ENCODE results near the gene KLHDC4.

DNA sequence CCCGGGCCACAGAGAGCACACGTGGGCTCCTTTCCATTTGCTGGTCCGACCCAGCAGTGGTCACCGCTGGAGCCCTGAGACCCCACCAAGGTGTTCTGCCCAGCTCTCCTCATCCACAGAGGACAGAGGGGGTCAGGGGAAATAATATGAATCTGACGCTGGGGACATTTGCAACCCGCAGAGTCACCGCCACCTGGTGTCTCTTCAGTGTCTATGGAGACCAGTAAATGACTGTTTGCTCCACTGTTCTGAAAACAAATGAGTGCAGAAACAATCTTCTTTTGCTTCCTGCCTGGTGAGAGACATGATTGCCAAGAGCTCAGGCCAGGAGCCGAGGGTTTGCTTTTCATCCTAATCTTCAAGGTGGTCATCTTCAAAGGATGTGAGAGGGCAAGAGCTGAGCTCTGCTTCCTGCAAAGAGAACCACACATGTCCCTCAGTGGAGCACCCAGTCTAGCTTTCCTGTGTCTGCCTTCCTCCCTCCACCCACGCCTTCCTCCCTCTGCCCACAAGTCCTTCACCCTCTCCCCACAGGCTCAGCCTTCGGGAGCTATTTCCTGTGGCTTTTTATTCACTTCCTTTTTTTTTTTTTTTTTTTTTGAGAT, 14.7 kb upstream of the KLHDC4 start:
- TF ChIP-seq, protein P1, sequence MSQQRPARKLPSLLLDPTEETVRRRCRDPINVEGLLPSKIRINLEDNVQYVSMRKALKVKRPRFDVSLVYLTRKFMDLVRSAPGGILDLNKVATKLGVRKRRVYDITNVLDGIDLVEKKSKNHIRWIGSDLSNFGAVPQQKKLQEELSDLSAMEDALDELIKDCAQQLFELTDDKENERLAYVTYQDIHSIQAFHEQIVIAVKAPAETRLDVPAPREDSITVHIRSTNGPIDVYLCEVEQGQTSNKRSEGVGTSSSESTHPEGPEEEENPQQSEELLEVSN (IDR thresholded peaks at IDR 0.05; ENCODE audit: borderline replicate concordance, low read depth), result no peak
- TF ChIP-seq EHMT2 (IDR thresholded peaks at IDR 0.05; ENCODE audit: low read depth), result no peak
- TF ChIP-seq CHD2 (IDR thresholded peaks at IDR 0.05; ENCODE audit: low read length, partially characterized antibody), result no peak
- no peak for TF ChIP-seq CBX2 (IDR thresholded peaks at IDR 0.05; ENCODE audit: borderline replicate concordance, low read depth)
- TF ChIP-seq, protein P2, sequence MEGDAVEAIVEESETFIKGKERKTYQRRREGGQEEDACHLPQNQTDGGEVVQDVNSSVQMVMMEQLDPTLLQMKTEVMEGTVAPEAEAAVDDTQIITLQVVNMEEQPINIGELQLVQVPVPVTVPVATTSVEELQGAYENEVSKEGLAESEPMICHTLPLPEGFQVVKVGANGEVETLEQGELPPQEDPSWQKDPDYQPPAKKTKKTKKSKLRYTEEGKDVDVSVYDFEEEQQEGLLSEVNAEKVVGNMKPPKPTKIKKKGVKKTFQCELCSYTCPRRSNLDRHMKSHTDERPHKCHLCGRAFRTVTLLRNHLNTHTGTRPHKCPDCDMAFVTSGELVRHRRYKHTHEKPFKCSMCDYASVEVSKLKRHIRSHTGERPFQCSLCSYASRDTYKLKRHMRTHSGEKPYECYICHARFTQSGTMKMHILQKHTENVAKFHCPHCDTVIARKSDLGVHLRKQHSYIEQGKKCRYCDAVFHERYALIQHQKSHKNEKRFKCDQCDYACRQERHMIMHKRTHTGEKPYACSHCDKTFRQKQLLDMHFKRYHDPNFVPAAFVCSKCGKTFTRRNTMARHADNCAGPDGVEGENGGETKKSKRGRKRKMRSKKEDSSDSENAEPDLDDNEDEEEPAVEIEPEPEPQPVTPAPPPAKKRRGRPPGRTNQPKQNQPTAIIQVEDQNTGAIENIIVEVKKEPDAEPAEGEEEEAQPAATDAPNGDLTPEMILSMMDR (IDR thresholded peaks at IDR 0.05), result no peak
- TF ChIP-seq KDM1A (IDR thresholded peaks at IDR 0.05; ENCODE audit: low read depth), result no peak
- no peak for TF ChIP-seq EP300 (IDR thresholded peaks at IDR 0.05)
- no peak for TF ChIP-seq ZC3H11A (IDR thresholded peaks at IDR 0.05)
- TF ChIP-seq, protein P3, sequence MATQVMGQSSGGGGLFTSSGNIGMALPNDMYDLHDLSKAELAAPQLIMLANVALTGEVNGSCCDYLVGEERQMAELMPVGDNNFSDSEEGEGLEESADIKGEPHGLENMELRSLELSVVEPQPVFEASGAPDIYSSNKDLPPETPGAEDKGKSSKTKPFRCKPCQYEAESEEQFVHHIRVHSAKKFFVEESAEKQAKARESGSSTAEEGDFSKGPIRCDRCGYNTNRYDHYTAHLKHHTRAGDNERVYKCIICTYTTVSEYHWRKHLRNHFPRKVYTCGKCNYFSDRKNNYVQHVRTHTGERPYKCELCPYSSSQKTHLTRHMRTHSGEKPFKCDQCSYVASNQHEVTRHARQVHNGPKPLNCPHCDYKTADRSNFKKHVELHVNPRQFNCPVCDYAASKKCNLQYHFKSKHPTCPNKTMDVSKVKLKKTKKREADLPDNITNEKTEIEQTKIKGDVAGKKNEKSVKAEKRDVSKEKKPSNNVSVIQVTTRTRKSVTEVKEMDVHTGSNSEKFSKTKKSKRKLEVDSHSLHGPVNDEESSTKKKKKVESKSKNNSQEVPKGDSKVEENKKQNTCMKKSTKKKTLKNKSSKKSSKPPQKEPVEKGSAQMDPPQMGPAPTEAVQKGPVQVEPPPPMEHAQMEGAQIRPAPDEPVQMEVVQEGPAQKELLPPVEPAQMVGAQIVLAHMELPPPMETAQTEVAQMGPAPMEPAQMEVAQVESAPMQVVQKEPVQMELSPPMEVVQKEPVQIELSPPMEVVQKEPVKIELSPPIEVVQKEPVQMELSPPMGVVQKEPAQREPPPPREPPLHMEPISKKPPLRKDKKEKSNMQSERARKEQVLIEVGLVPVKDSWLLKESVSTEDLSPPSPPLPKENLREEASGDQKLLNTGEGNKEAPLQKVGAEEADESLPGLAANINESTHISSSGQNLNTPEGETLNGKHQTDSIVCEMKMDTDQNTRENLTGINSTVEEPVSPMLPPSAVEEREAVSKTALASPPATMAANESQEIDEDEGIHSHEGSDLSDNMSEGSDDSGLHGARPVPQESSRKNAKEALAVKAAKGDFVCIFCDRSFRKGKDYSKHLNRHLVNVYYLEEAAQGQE (IDR thresholded peaks at IDR 0.05), result no peak
- TF ChIP-seq POLR2A (IDR thresholded peaks at IDR 0.05; ENCODE audit: low read length), result no peak
- TF ChIP-seq, protein P4, sequence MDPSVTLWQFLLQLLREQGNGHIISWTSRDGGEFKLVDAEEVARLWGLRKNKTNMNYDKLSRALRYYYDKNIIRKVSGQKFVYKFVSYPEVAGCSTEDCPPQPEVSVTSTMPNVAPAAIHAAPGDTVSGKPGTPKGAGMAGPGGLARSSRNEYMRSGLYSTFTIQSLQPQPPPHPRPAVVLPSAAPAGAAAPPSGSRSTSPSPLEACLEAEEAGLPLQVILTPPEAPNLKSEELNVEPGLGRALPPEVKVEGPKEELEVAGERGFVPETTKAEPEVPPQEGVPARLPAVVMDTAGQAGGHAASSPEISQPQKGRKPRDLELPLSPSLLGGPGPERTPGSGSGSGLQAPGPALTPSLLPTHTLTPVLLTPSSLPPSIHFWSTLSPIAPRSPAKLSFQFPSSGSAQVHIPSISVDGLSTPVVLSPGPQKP (IDR thresholded peaks at IDR 0.05; ENCODE audit: low read depth, low read length), result no peak
- no peak for TF ChIP-seq ESRRA (IDR thresholded peaks at IDR 0.05; ENCODE audit: borderline replicate concordance, low read length)
- TF ChIP-seq, protein P5, sequence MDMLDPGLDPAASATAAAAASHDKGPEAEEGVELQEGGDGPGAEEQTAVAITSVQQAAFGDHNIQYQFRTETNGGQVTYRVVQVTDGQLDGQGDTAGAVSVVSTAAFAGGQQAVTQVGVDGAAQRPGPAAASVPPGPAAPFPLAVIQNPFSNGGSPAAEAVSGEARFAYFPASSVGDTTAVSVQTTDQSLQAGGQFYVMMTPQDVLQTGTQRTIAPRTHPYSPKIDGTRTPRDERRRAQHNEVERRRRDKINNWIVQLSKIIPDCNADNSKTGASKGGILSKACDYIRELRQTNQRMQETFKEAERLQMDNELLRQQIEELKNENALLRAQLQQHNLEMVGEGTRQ (IDR thresholded peaks at IDR 0.05), result no peak
- no peak for TF ChIP-seq RAD21 (conservative IDR thresholded peaks at IDR 0.05 in 1 of 2, IDR thresholded peaks at IDR 0.05 in 1 of 2)
